CD4-positive, alpha-beta T cell treated with Interleukin-1 beta for 1 hour (primary cell): Measurements from ENCODE around the gene USP5.
"Not testable (repeated sequence)": the region's sequence is repeated elsewhere in the genome, so short reads cannot be mapped to it uniquely, and the experiment has no call there.

Source experiments
- DNase-seq, 2 donors: peaks; one replicate each; pipeline ENCODE4 v3.0.0-alpha.2; 2020 to 2022

The USP5 gene

DNA sequence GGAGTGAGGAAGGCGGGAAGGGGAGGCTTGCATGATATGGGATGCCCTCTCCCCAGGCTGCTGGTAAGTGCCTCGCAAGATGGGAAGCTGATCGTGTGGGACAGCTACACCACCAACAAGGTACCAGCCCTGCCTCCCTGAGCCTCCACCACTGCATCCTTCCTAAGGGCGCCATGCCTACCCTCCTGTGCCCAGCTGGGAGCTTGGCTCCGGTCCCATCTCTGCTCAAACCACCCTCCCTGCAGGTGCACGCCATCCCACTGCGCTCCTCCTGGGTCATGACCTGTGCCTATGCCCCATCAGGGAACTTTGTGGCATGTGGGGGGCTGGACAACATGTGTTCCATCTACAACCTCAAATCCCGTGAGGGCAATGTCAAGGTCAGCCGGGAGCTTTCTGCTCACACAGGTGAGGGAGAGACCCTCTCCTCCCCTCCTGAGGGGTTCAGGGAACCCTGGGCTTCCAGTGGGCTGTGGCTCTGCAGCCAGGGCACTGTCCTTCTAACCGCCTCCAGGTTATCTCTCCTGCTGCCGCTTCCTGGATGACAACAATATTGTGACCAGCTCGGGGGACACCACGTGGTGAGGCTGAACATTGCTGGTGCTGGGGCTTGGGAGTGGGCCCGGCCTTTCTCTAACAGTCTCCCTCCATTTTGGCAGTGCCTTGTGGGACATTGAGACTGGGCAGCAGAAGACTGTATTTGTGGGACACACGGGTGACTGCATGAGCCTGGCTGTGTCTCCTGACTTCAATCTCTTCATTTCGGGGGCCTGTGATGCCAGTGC, 8.6 kb upstream of the USP5 start:
- no peak for DNase-seq

DNA sequence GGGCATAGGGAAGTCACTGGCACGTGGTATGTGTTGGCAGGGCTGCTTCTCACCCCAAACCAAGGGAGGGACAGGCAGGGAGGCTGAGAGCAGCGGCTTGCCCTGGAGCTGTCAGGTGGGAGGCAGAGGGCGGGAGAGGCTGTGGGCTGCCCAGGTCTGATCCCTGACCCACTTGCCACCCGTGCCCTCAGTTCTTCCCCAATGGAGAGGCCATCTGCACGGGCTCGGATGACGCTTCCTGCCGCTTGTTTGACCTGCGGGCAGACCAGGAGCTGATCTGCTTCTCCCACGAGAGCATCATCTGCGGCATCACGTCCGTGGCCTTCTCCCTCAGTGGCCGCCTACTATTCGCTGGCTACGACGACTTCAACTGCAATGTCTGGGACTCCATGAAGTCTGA, 6.6 kb upstream of the USP5 start:
- no peak for DNase-seq

DNA sequence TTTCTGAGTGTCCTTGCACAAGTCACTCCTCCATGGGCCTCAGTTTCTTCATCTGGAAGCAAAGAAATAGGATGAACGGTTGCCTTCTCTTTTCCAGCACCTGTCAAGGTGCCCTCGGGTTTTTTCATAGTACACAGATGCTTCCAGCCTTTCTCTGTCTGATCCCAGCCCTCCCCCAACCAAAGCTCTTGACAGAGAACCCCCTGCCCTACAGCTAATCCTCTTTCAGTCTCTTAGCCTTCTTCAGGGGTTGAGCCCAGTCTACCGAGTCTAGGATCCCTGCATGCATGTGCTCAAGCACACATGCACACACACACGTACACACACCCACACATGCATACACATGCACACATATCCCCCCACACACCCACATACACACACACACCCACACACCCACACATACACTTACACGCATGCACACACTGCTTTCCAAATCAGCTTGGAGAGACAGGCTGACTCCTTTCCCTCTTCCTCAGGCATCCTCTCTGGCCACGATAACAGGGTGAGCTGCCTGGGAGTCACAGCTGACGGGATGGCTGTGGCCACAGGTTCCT, 5.6 kb upstream of the USP5 start:
- DNase-seq, result no peak

DNA sequence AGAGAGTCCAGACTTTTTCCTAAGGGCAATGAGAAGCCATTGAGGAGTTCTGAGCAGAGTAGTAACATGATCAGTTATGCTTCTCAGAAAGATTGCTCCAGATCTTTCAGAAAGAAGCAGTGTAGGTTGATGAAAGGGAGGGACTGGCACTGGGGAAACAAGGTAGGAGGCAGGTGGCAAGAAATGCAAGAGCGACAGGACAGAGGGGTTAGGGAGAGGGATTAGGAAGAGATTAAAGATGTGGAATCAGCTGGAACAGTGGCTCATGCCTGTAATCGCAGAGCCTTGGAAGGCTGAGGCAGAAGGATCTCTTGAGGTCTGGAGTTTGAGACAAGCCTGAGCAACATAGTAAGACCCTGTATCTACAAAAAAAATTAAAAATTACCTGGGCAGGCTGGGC, 4.3 kb upstream of the USP5 start:
- no peak for DNase-seq

DNA sequence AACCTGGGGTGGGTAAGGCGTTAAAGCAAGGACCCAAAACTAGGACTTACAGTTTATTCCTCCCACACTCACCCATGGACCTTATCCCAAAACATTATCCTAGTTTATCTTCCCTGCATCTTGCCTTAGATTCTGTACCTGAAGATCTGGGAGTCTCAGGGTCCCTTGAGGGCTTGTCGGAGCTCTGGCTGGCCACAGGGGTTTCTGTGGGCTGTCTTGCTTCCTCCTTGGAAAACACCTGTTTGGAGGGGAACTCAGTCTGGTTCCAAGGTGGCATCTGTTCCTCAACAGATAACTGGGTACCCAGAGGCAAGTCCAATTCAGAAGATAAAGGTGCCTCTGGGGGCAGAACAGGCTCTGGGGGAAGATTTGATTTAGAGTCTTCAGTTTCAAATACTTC, 2.5 kb upstream of the USP5 start:
- DNase-seq, result no peak

DNA sequence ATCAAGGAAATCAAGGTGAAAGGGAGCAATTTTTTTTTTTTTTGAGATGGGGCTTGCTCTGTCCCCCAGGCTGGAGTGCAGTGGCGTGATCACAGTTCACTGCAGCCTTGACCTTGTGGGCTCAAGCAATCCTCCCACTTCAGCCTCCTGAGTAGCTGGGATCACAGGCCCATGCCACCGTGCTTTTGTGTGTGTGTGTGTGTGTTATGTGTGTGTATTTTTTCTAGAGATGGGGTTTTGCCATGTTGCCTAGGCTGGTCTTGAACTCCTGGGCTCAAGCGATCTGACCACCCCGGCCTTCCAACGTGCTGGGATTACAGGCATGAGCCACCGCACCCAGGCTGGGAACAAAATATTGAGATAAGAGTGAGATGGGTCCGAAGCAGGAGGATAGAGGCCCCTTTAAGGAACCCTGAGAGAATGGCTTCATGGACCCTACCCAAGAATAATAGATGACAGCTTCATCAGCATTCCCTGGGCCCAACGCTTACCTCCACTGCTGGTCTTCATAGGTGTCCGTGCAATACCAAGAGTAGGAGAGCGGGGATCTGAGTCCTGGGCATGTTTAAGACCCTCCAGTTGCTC, 1.9 kb upstream of the USP5 start:
- DNase-seq, result no peak

DNA sequence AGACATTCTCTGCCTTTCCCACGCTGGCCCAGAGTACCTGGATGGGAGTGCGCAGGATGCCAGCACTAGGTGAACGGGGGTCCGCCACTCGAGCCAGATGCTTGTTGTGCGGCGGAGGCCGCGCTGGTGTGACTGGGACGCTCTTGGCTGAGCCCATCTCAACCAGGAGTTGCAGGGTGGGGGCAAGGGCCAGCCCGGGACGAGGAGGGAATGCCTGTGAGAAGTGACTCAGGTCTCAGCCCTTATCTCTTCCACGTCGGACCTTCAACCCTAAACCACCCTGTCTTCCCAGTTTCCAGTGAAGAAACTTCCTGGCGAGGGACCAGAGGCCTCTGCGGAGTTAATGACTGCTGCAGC, 1.2 kb upstream of the USP5 start:
- no peak for DNase-seq

DNA sequence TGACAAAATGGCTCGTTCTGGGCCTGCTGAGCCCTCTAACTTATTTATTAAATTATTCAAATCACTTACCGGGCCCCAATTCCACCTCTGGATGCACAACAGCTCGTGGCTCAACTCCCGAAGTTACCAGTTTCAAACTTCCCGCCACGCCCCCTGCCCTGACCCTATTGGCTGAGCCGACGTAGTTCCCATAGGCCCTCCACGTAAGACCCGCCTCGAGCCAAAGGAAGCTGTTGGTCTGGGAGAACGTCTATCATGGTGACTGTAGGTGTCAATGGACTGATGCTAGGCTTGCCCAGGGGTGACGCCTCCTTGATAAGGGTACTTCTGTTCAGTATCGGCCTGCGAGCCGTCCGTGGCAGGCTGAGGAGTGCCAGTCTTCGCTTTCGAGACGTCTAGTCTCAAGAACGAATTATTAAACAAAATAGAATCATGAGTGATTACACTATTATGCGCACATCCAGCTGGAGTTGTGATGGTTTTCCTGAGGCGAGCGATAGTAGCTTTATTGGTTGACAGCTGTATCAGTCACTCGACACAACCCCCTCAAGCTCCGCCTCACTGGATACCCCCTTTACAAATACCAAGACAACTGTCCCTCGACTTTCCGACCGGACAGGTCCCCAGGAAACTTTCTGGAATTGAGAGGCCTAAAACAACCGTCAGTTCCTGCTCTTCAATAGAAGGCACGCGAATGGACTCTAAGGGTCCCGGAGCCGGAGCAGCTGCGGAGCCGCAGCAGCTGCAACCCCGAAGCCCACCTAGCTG, 613 bp upstream of the USP5 start, which contains the start of gene CDCA3:
TSS of gene CDCA3 (minus strand) at position 134 of the 768 bp plus-strand sequence. CDS start 334 bp downstream, outside the sequence.
- DNase-seq, result peak; percentile 96

DNA sequence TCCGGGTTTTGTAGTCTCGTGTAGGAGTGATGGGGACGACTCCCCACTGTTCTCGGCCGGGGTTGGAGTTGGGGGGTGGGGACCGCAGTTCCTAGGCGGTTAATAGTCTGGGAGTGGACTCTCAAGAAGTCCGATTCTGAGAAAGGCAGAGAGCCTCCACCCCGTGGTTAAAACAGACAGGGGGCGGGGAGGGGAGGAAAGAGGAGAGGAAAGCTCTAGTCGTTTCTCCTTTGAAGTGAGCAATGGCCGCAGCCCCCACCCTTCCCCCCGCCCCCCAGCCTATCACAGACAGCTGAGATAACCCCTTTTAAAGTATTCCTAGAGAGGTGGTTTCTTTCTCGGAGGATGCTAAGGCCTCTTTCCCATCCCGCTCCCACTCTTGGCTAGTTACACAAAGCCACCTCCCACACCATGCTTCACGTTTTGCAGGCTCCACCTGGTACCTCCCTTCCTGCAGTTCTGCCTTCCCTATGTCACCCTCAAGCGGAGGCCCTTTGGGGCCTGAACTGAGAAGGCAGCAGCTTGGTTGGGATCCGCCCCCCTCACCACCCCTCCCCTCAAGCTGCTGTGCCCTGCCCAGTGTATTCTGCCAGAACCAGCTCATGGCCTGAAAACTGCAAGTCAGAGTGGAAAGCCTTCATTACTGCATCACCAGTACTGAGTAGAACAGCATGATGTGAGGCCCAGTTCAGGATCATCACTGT, 853 bp downstream of the USP5 start:
- DNase-seq, result peak; percentile 52 to 71

DNA sequence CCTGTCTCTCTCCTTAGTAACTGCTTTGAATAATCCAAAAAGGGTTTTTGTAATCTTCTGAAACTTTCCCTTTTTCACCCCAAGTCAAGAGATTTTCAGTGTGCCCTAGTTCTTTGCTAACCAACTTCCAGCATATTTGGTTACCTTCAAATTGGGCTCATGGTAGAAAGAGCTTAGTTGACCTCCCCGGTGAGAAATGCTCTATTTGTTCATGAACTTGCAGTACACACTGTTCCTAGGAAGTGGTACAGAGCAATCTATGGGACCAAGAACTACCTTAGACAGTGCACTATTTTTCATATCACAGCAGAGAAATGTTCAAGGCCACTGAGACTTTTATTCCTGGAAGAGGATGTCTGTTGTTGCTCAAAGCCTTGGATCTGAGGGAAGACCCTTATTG, 1.7 kb downstream of the USP5 start:
- DNase-seq, result no peak

DNA sequence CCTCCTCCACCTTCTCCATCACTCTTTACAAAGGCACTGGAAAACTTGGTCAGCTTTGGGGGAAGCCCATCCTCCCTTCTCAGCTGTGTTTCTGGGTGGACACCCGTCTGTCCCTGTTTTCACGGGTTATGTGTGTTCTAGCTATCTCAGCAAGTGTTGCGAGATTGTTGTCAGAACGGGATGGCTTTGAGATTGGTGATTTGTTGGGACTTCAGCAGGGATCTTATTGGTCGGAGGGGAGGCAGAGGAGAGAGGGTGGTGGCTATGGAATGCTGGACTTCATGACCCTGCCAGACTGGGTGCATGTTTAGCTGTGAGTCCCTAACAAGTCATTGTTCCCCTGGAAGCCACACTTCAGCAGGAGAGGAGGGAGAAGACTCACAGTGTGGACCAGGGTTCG, 2.1 kb downstream of the USP5 start:
- DNase-seq, result no peak

DNA sequence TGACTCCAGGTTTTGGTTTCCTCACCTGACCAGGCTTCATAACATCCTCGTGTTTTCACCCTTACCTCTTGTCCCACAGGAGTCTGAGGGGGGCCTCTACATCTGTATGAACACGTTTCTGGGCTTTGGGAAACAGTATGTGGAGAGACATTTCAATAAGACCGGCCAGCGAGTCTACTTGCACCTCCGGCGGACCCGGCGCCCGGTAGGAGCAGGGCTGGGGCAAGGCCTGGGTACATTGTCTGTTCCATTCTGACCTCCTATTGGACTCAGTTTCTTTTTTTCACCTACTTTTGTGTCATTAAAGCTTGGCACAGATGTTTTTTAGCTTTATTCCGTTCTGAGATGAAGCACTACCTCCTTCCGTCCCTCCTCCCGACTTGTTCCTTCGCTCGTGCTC, 3.4 kb downstream of the USP5 start:
- DNase-seq, result no peak

DNA sequence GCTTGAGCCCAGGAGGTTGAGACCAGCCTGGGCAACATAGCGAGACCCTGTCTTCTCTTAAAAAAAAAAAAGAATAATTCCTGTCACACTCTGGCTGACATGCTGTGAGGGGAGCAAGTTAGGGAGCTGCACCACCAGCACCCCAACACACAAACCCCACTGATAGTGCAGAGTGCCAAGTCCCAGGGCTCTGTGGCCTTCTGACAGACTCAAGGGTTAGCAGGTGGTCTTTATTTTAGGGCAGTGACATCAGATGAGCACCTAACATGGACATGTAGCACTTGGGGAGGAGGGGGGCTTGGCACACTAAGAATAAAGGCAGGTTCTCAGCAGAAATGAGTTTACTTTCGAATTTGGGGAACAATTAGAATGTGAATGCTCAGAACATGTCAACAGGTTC, 6.8 kb downstream of the USP5 start:
- DNase-seq, result no peak

DNA sequence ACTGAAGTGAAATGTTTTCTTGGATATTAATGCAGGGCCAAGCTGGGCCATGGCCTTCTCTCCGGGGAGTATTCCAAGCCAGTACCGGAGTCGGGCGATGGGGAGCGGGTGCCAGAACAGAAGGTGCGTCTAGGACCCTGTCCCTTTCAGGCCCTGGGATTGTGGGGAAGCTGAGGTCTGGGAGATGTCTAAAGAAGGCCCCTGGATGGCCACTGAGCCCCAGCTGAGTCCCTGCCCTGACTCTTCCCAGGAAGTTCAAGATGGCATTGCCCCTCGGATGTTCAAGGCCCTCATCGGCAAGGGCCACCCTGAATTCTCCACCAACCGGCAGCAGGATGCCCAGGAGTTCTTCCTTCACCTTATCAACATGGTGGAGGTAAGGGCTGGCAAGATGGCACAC, 8.2 kb downstream of the USP5 start:
- DNase-seq, result no peak

DNA sequence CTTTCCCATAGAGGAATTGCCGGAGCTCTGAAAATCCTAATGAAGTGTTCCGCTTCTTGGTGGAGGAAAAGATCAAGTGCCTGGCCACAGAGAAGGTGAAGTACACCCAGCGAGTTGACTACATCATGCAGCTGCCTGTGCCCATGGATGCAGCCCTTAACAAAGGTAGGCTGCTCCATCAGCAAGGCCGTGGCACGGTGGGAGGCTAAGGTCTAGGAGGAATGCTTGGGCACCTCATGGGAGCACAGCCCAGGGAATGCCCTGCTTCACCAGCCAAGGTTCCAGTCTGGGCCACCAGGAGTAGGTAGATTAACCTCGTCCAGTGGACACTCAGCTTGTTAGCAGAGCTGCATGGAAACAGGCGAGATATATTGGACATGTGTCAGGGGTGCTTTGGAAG, 9.0 kb downstream of the USP5 start:
- DNase-seq, result no peak

DNA sequence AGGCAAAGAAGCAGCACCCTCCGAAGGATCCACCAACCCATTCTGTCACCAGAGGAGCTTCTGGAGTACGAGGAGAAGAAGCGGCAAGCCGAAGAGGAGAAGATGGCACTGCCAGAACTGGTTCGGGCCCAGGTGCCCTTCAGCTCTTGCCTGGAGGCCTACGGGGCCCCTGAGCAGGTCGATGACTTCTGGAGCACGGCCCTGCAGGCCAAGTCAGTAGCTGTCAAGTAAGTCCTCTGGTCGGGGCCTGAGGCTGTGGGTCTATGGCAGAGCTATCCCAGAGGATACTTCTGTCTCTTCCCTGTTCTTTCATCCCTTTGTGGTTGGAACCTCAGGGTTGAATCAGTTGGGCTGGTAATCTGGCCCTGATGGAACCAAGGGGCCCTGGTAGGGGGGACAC, 9.4 kb downstream of the USP5 start:
- DNase-seq, result no peak

DNA sequence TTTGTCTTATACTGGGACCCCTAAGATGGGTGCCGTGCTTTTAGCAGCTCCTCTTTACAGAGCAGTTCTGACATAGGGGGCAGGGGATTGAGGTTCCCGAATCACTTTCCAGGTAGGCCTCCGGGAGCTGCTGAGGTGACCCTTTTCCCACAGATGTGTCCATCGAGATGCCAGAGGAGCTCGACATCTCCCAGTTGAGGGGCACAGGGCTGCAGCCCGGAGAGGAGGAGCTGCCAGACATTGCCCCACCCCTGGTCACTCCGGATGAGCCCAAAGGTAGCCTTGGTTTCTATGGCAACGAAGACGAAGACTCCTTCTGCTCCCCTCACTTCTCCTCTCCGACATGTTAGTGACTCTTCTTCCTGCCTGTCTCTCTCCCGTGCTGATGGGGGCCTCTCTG, 11.1 kb downstream of the USP5 start:
- DNase-seq, result no peak

DNA sequence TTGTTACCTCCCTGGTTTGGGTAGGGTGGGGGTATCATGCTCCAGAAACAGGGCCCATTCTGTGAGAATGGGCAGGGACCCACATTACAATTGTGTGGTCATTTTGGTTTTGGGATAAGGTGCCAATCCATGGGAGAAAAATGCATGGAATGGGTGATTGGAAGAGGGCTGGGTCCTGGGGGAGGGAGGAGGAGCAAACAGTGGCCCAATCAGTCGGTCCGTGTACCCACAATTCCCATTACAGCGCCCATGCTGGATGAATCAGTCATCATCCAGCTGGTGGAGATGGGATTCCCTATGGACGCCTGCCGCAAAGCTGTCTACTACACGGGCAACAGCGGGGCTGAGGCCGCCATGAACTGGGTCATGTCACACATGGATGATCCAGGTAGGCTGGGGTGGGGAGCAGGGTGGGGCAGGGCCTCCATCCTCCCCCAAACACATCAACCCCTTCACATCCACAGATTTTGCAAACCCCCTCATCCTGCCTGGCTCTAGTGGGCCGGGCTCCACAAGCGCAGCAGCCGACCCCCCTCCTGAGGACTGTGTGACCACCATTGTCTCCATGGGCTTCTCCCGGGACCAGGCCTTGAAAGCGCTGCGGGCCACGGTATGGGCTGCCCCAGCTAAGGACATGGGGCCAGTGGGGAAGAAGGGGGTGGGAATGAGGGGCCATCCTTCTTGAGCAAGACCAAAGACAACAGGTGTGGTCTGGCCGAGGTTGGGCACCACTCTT, 11.8 kb downstream of the USP5 start:
- no peak for DNase-seq

DNA sequence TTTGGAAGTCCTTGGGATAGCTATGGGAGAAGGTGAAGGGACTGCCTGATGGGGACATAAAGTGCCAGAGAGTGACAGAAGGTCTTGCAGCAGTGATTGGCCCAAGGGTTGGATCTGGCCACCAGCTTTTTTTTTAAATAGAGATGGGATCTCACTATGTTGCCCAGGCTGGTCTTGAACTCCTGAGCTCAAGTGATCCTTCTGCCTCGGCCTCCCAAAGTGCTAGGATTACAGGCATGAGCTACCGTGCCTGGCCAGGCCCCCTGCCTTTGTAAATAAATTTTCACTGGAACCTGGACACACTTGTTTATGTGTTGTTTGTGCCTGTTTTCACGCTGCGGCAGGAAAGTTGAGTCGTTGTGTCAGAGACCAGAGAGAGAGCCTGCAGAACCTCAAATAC, 13.4 kb downstream of the USP5 start:
- not testable (repeated sequence) for DNase-seq

DNA sequence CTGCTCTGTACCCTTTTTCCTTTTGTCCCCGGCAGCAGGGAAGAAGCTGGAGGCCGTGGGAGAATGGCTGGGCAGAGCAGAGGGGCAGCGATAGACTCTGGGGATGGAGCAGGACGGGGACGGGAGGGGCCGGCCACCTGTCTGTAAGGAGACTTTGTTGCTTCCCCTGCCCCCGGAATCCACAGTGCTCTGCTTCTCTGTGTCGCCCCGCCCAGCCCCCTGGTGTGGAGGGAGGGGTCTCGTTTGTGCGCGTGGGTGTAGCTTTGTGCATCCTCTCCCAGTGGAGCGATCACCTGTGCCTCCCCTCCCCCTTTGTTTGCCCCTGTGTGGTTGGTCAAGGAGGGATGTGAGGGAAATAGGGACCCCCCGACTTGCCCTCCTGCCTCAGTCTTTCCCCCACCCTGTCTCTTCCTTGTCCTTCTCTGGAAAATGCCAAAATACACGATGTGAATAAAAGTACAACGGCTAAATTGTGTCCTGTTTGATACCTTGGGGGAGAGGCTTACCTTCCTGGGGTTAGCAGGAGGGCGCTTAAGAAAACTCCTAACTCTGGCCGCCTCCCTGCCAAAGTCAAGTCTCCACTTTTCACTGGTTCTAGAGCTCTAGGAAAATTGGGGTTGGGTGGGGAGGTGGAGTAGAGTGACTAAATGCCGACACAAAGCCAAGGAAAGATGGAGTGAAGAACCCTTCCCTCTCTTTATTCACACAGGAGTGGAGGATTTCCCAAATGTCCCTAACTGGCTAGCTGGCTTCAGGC, 14.4 kb downstream of the USP5 start:
- DNase-seq, result no peak

DNA sequence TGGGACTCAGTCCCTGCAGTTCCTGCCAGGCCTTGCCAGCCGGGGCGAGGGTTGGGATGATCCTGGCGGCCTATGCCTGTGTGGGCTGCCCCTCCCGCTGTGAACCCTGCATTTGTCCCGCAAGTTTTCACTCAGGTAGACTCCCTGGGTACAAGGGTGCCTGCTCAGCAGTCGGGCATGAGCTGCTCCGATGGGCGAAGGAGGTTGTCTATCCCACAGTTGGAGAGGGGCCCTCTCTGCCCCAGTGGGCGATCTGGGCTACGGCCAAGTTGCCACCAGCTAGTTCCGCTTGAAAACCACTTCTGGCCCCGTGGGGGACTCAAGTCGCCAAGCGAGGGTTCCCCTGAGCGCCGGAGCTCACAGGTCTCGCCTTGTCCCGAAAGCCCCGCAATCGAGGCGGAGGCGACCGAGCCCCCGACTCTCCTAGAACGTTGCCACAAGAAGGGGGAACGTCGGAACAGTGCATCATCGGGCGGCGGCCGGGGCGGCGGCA, 15.0 kb downstream of the USP5 start:
- DNase-seq, result no peak
